WTC11 (cell line): Measurements from ENCODE around the gene TENT4B.

Experiments
- ATF3 ChIP-seq: sonication (generic); formaldehyde crosslinking; conservative IDR thresholded peaks from 2 replicates; pipeline ENCODE4 v1.8.1; 2022; ENCODE audit warnings: mild to moderate bottlenecking, missing genetic modification reagents
- KAT7 ChIP-seq: sonication (generic); formaldehyde crosslinking; IDR thresholded peaks from 2 replicates; pipeline ENCODE4 v1.8.1; 2023; ENCODE audit warnings: missing genetic modification reagents, mild to moderate bottlenecking, borderline replicate concordance
- MAX ChIP-seq: sonication (generic); formaldehyde crosslinking; IDR thresholded peaks from 2 replicates; pipeline ENCODE4 v1.8.0; 2022; ENCODE audit warnings: mild to moderate bottlenecking, missing genetic modification reagents
- SMAD4 ChIP-seq: sonication (generic); formaldehyde crosslinking; IDR thresholded peaks from 2 replicates; pipeline ENCODE4 v1.8.0; 2022; ENCODE audit warnings: mild to moderate bottlenecking, missing genetic modification reagents
- ZNF138 ChIP-seq: sonication (generic); formaldehyde crosslinking; conservative IDR thresholded peaks from 2 replicates; pipeline ENCODE4 v1.8.1; 2022; ENCODE audit warnings: mild to moderate bottlenecking, moderate library complexity, missing genetic modification reagents
- ZNF219 ChIP-seq: sonication (generic); formaldehyde crosslinking; IDR thresholded peaks from 2 replicates; pipeline ENCODE4 v1.8.0; 2023; ENCODE audit warnings: missing genetic modification reagents, mild to moderate bottlenecking, borderline replicate concordance
- TF ChIP-seq, protein P1 (sequence below): fragments of 200-600 bp; IDR thresholded peaks from 2 replicates; pipeline ENCODE4 v1.8.0; 2022; ENCODE audit warnings: antibody characterized with exemption
- TF ChIP-seq, protein P2 (sequence below): fragments of 250-450 bp; sonication (Bioruptor Pico); IDR thresholded peaks from 2 replicates; pipeline ENCODE4 v2.1.2; 2022; ENCODE audit warnings: mild to moderate bottlenecking, moderate library complexity

GRCh38 chr16:50124769-50125168 is 28.3 kb upstream of the TENT4B start:
- TF ChIP-seq SMAD4 (CRISPR knock-in tag): no peak
- TF ChIP-seq ZNF138 (CRISPR knock-in tag): no peak
- TF ChIP-seq ATF3: no peak
- TF ChIP-seq, protein P1, sequence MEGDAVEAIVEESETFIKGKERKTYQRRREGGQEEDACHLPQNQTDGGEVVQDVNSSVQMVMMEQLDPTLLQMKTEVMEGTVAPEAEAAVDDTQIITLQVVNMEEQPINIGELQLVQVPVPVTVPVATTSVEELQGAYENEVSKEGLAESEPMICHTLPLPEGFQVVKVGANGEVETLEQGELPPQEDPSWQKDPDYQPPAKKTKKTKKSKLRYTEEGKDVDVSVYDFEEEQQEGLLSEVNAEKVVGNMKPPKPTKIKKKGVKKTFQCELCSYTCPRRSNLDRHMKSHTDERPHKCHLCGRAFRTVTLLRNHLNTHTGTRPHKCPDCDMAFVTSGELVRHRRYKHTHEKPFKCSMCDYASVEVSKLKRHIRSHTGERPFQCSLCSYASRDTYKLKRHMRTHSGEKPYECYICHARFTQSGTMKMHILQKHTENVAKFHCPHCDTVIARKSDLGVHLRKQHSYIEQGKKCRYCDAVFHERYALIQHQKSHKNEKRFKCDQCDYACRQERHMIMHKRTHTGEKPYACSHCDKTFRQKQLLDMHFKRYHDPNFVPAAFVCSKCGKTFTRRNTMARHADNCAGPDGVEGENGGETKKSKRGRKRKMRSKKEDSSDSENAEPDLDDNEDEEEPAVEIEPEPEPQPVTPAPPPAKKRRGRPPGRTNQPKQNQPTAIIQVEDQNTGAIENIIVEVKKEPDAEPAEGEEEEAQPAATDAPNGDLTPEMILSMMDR: no peak
- no peak for TF ChIP-seq MAX (CRISPR knock-in tag)
- TF ChIP-seq, protein P2, sequence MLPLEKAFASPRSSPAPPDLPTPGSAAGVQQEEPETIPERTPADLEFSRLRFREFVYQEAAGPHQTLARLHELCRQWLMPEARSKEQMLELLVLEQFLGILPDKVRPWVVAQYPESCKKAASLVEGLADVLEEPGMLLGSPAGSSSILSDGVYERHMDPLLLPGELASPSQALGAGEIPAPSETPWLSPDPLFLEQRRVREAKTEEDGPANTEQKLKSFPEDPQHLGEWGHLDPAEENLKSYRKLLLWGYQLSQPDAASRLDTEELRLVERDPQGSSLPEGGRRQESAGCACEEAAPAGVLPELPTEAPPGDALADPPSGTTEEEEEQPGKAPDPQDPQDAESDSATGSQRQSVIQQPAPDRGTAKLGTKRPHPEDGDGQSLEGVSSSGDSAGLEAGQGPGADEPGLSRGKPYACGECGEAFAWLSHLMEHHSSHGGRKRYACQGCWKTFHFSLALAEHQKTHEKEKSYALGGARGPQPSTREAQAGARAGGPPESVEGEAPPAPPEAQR (CRISPR knock-in tag): no peak
- no peak for TF ChIP-seq ZNF219 (CRISPR knock-in tag)
- TF ChIP-seq KAT7: no peak
